Ramos (cell line): ENCODE results near the gene BTG3.

ENCODE experiments used
- in situ Hi-C: fragments of 300-500 bp; cut with MboI; formaldehyde crosslinking; loops from one replicate; pipeline ENCODE4 v1.14.3; 2022; ENCODE audit warnings: low sequenced_read_pairs; ENCODE audit not compliant: unreplicated experiment

Gene BTG3

GRCh38 chr21:17612565-17613241, at the start of gene BTG3:
BTG3 (minus strand) TSS chr21:17612901; CDS start chr21:17609144, 3,757 bp downstream.
- in situ Hi-C loops = no loop called here

- in situ Hi-C loops = no loop called here
Observed at GRCh38 chr21:17660862-17661261, 48.2 kb upstream of the BTG3 start.

GRCh38 chr21:17660452-17660851, 47.8 kb upstream of the BTG3 start:
- in situ Hi-C loops = no loop called here

DNA sequence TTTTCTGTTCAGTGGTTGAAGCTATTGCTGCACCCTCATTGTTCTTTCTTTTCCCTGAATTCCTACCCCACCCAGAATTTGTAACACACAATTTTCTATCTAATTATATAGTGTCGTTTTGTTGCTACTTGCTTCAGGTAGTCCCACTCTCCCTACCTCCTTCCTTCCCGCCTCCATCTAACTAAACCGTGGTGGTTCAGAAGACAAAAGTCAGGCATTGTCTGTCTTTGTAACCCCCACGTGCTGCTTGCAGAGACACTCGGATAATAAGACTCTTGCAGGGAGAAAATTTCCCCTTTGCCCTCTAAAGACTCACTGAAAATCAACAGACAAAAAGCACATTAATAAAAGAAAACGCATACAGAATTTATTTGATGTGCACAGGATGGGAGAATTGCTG, 46.2 kb upstream of the BTG3 start:
- in situ Hi-C loops = no loop called here

DNA sequence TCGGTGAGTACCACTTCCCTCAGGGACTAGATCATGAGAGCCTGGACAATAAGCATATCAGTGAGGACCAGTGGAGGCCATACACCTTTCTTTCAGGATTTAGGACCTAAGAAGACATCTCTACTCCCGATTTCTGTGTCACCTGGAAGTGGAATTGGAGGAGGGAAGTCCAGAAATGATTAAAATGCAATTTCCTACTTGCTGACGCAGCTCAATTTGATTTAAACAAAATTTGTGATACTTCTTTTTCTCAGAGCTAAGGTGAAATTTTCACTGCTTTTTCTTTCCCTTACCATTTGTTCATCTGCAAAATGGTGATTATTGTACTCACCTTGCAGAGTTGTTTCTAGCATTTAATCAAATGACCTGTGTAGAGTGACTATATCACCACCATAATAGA, 38.8 kb upstream of the BTG3 start:
- in situ Hi-C loops = no loop called here

DNA sequence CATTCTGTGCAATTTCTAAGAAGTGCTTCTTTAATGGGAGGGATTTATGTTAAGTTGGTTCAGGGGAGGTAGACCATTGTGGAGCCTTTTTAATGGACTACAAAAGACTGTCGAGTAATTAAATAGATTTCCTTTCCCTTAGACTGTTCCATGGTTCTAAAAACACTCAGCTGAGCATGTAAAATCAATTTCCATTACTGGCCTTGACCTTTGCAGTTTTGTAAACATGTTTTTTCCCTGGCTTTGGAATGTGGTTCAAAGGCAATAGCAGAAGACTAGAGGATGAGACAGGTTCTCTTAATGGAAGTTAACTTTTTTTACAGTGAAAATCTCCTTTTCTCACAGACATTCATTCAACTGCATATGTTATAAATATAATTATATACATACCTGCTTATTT, 37.6 kb upstream of the BTG3 start:
- in situ Hi-C loops = no loop called here

DNA sequence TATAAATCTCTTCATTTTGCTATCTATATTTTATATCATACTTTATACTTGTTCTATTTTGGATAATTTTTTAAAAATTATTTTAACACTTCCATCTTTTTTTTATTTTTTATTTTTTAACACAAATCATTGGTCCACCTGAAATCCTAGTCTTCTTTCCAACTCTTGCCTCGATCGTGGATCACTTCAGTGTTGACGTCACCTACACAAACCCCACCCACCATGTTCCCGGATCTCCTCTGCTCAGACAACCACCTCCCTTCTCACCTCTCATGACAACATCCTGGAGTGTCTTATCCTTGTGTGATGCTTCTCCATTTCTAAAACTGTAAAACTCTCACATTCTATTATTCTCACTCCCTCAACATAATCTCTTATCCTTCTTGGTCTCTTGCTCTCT, 34.1 kb upstream of the BTG3 start:
- in situ Hi-C loops = no loop called here

GRCh38 chr21:17644186-17644585, 31.5 kb upstream of the BTG3 start:
- in situ Hi-C loops = no loop called here

GRCh38 chr21:17640821-17641220, 28.1 kb upstream of the BTG3 start:
- in situ Hi-C loops = no loop called here

- in situ Hi-C loops = no loop called here
Observed at GRCh38 chr21:17636711-17637110, 24.0 kb upstream of the BTG3 start.

DNA sequence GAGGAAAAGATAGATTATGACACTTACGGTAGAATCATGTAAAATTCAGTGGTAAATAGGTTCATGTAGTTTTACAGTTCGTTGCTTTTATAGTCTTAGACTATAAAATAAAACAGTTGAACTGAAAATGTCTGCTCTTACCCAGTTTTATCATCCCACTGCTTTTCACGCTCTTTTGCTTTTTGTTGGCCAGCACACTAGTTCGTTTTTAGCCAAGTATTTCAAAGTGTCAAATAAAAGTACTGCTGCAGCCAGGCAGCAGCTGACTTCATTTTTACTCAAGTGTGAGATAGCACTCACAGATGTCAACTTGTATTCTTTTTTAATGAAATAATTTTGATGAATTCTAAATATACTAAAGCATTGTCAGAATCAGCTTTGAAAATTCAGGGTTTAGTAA, 18.5 kb upstream of the BTG3 start:
- in situ Hi-C loops = no loop called here

DNA sequence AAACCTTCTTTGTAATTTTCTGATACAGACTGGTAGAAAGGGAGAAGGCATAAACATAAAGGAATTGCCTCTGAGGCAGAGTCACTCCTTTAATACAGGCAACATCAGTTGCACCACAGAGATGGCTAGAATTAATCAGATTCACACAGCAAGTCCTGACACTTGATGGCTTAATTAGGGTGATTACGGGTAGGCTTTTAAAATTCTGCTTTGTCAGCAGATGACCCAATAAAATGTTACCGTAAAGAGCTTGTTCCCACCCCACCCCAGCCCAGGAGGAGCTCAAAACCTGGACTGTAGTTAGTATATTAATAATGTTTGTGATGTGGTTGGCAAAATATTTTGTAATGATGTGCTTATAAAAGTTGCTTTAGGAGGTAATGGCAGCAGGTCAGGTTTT, 9.3 kb upstream of the BTG3 start:
- in situ Hi-C loops = no loop called here

GRCh38 chr21:17616831-17617230, 4.1 kb upstream of the BTG3 start:
- in situ Hi-C loops = no loop called here

DNA sequence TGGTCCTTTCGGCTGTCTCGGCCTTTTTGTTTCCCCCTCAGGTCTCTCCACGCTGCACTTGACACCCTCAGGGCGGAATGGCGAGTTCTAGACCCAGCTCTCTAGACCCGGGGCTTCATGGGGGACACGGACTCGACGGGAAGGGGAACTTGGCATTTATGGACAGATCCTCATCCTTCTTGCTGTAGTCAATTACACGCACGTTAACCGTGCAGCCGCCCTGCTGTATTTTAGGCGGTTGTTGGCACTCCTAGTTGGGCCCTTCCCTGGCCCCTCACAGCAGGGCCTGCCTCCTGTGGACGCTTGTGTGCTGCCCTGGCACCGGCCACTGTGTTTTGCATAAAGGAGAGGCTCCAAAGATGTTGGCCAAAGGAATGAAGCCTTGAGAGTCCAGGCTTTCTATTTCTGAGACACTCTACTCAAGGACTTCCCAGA, 558 bp upstream of the BTG3 start:
- in situ Hi-C loops = no loop called here

GRCh38 chr21:17612023-17612564, 607 bp downstream of the BTG3 start:
- in situ Hi-C loops = no loop called here

DNA sequence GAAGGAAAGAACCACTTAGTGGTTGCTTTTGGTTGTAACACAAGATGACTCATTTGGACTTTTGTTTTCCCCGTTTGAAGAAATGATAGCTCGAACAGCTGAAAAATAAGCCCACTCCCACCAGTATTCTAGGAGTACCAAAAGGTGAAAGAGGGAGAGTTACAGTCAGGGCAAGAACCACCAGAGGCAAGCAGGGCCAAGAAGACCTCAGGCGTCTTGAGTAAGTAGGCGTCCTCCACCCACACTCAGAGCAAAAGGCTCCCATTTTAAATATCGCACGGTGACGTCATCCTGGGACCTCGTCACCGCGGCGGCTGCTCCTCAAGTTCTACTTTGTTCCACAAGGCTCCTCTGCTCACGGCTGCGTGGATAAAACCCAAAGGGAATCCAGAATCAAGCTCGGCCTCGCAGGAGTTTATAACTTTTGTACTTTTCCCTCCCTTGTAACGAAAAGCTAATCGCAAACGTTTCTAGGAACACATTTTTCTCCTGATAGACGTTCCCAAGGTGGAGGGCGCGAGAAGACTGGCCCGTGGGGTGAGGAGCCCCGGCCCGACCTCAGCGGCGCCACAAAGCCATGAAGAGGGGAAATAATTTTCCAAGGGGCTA, 1.2 kb downstream of the BTG3 start:
- in situ Hi-C loops = no loop called here

- in situ Hi-C loops = no loop called here
Observed at GRCh38 chr21:17610911-17611310, 1.8 kb downstream of the BTG3 start.

DNA sequence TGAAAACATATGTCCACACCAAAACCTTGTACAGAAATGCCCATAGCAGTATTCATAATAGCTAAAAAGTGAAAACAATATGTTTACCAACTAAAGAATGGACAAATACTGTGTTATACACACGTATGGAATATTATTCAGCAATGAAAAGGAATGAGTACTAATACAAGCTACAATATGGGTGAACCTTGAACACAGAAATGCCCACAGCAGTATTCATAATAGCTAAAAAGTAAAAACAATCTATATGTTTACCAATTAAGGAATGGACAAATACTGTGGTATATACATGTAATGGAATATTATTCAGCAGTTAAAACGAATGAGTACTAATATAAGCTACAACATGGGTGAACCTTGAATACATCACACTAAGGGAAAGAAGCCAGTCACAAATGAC, 3.0 kb downstream of the BTG3 start:
- in situ Hi-C loops = no loop called here

DNA sequence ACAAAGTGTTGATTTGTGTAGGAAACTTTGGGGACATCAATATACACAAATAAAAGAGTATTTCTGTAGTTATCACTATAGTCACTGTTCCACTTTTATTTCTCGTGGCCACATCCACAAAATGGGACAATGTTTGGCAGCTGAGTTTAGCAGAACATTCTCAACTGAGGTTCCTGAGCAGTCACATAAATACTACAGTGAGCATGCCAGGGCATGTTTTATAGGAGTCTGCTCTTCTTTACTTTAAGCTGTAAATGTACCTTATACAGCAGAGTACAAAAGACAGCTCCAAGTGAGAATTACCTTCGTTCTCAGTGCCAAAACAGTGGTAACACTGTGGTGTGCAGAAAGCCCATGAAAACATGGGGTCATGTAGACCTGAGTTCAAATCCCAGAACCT, 5.0 kb downstream of the BTG3 start:
- in situ Hi-C loops = no loop called here

DNA sequence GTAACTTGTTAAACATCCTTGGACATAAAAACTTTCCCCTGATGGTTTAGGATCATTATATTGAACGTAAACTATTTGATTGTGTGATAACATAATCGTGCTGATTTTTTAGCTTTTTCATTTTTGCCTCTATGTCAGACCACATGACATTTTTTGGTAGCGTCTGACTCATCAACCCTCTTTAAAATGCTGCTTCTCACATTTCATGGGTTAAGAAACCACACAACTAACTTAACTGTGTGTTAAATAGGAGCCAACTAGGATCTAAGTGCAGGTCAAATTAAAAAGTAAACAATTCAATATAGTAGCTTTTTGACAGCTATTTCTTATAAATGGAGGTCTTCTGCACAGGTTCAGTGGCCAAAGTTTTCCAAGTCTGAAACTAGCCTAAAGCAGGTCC, 9.8 kb downstream of the BTG3 start:
- in situ Hi-C loops = no loop called here

GRCh38 chr21:17598437-17598836, 14.3 kb downstream of the BTG3 start:
- in situ Hi-C loops = no loop called here

DNA sequence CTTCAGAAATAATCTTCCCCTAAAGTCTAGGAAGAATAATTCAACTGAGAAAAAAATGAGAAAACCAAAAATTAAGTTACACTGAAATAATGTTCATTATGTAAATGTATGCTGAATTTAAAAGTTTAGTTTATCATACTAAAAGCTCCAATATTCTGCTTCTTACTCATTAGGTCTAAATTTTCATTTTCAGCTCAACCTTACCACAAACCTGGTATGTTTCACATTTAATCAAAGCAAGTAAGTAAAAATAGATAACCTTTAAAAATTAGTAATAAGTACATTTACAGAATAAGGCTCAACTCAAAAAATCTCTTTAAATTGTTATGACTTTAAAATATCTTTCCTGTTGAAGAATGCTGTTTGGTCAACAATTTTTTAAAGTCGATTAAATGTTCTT, 15.0 kb downstream of the BTG3 start:
- in situ Hi-C loops = no loop called here
